MM.1S (cell line): ENCODE measurements around the gene MILR1.

Source experiments
- DNase-seq: peaks from one replicate; pipeline ENCODE4 v3.0.0-alpha.2; 2015
- H2AFZ ChIP-seq: fragments of 300-600 bp; sonication (generic); 2 replicates; pipeline ENCODE4 v1.6.0; 2016; ENCODE audit warnings: antibody characterized with exemption, low read length
- H3F3A ChIP-seq: fragments of 300-600 bp; sonication (generic); 2 replicates; pipeline ENCODE4 v1.6.1; 2016; ENCODE audit warnings: mild to moderate bottlenecking, antibody characterized with exemption, low read length, moderate library complexity, mixed read lengths; ENCODE audit not compliant: insufficient read depth
- H3K27ac ChIP-seq: fragments of 300-600 bp; sonication (generic); 2 replicates; pipeline ENCODE4 v1.5.1; 2016; ENCODE audit warnings: mild to moderate bottlenecking, low read length
- H3K27me3 ChIP-seq: fragments of 300-600 bp; sonication (generic); replicated peaks from 2 replicates; pipeline ENCODE4 v1.6.0; 2016; ENCODE audit warnings: low read length; ENCODE audit not compliant: insufficient read depth
- H3K36me3 ChIP-seq: fragments of 300-600 bp; sonication (generic); replicated peaks from 2 replicates; pipeline ENCODE4 v1.6.1; 2016; ENCODE audit warnings: mild to moderate bottlenecking, low read length, mixed read lengths; ENCODE audit not compliant: insufficient read depth
- H3K4me1 ChIP-seq: fragments of 300-600 bp; sonication (generic); 2 replicates; pipeline ENCODE4 v1.6.1; 2016; ENCODE audit warnings: low read length, mixed read lengths
- H3K4me2 ChIP-seq: fragments of 300-600 bp; sonication (generic); 2 replicates; pipeline ENCODE4 v1.6.0; 2016; ENCODE audit warnings: low read depth, low read length
- H3K4me3 ChIP-seq: fragments of 300-600 bp; sonication (generic); 2 replicates; pipeline ENCODE4 v1.5.1; 2016; ENCODE audit warnings: low read length, mixed read lengths
- H3K79me2 ChIP-seq: fragments of 300-600 bp; sonication (generic); 2 replicates; pipeline ENCODE4 v1.6.1; 2016; ENCODE audit warnings: mixed run types, low read length, mixed read lengths
- H3K9ac ChIP-seq: fragments of 300-600 bp; sonication (generic); 2 replicates; pipeline ENCODE4 v1.6.1; 2016; ENCODE audit warnings: low read length, mixed read lengths
- H3K9me2 ChIP-seq: fragments of 300-600 bp; sonication (generic); replicated peaks from 2 replicates; pipeline ENCODE4 v1.6.1; 2016; ENCODE audit warnings: mild to moderate bottlenecking, low read length, mixed read lengths; ENCODE audit not compliant: insufficient read depth
- H3K9me3 ChIP-seq: fragments of 300-600 bp; sonication (generic); replicated peaks from 2 replicates; pipeline ENCODE4 v1.6.1; 2016; ENCODE audit warnings: mild to moderate bottlenecking, low read length, mixed read lengths; ENCODE audit not compliant: insufficient read depth
- H4K20me1 ChIP-seq: fragments of 300-600 bp; sonication (generic); 2 replicates; pipeline ENCODE4 v1.6.1; 2016; ENCODE audit warnings: mild to moderate bottlenecking, low read length, moderate library complexity, mixed read lengths; ENCODE audit not compliant: insufficient read depth
- CTCF ChIP-seq: fragments of 300-600 bp; sonication (generic); IDR thresholded peaks from 2 replicates; pipeline ENCODE4 v1.5.1; 2016; ENCODE audit warnings: antibody characterized with exemption, low read length, mixed read lengths
- EZH2 ChIP-seq: fragments of 300-600 bp; sonication (generic); optimal IDR thresholded peaks from 2 replicates; pipeline ENCODE3; 2017; ENCODE audit warnings: low read depth, mild to moderate bottlenecking, antibody characterized with exemption, low read length, mixed read lengths
- EZH2phosphoT487 ChIP-seq: fragments of 300-600 bp; sonication (generic); IDR thresholded peaks from 2 replicates; pipeline ENCODE4 v1.6.1; 2018; ENCODE audit warnings: antibody characterized with exemption, low read length

Gene MILR1

GRCh38 chr17:64406321-64407200 is 42.4 kb upstream of the MILR1 start:
- H3K9me3 ChIP-seq = no peaks in the 10 kb centered on the region
- no peak overlapping the region for H3K4me3 ChIP-seq
- TF ChIP-seq EZH2phosphoT487 = no peak
- no peak for TF ChIP-seq CTCF
- no peak for TF ChIP-seq EZH2
- no peaks in the 10 kb centered on the region for H3K79me2 ChIP-seq
- H3K4me2 ChIP-seq = no peak overlapping the region
- H3K9me2 ChIP-seq = no peaks in the 10 kb centered on the region
- peak; percentile 15 for DNase-seq
- peaks cover 5% of the 10 kb centered on the region; the same call in 1 of the 2 replicates for H3K4me1 ChIP-seq
- H4K20me1 ChIP-seq = no peaks in the 10 kb centered on the region
- no peaks in the 10 kb centered on the region for H3K27me3 ChIP-seq
- H3K9ac ChIP-seq = no peak overlapping the region
- H3K36me3 ChIP-seq = no peaks in the 10 kb centered on the region
- H3K27ac ChIP-seq = no peak overlapping the region
- H2AFZ ChIP-seq = no peak overlapping the region
- no peaks in the 10 kb centered on the region for H3F3A ChIP-seq

- H3F3A ChIP-seq = no peaks in the 10 kb centered on the region
Observed at GRCh38 chr17:64410750-64411490, 38.0 kb upstream of the MILR1 start.

More at GRCh38 chr17:64410750-64411490, 38.0 kb upstream of the MILR1 start:
- Histone ChIP-seq H3K4me3 (no peak overlapping the region), H3K4me2 (no peak overlapping the region), H3K9me3 (no peaks in the 10 kb centered on the region), H3K36me3 (no peaks in the 10 kb centered on the region), H2AFZ (no peak overlapping the region), H3K9ac (no peak overlapping the region), H3K27me3 (no peaks in the 10 kb centered on the region), H3K27ac (no peak overlapping the region), H3K9me2 (no peaks in the 10 kb centered on the region), H3K4me1 (peaks cover 12% of the 10 kb centered on the region), H4K20me1 (no peaks in the 10 kb centered on the region), H3K79me2 (no peaks in the 10 kb centered on the region)
- no peak for TF ChIP-seq EZH2
- TF ChIP-seq CTCF = no peak
- no peak for TF ChIP-seq EZH2phosphoT487
- no peak for DNase-seq
